BLaER1 treated with 17β-estradiol and CSF1 and Interleukin-3, amounts not matched to agents 10 nM and 100 nM (cell line): ENCODE data around the gene PTPRT.

Experiments used
- H3K27ac ChIP-seq, 11 experiments: shearing (Covaris generic); formaldehyde crosslinking; 2 replicates each; pipeline ENCODE4 v1.8.1; 2022
- H3K27me3 ChIP-seq, 11 experiments: shearing (Covaris generic); formaldehyde crosslinking; 2 replicates each; pipeline ENCODE4 v1.8.1; 2022
- H3K36me3 ChIP-seq, 11 experiments: shearing (Covaris generic); formaldehyde crosslinking; 2 replicates each; pipeline ENCODE4 v1.8.1; 2022
- H3K4me1 ChIP-seq, 10 experiments: shearing (Covaris generic); formaldehyde crosslinking; 2 replicates each; pipeline ENCODE4 v1.8.1; 2022
- H3K4me2 ChIP-seq, 11 experiments: shearing (Covaris generic); formaldehyde crosslinking; 2 replicates each; pipeline ENCODE4 v1.8.1; 2022
- H3K4me3 ChIP-seq, 10 experiments: shearing (Covaris generic); formaldehyde crosslinking; 2 replicates each; pipeline ENCODE4 v1.8.1; 2022
- H3K9ac ChIP-seq, 11 experiments: shearing (Covaris generic); formaldehyde crosslinking; 2 replicates each; pipeline ENCODE4 v1.8.1; 2022
- H3K9me3 ChIP-seq, 11 experiments: shearing (Covaris generic); formaldehyde crosslinking; replicated peaks in 1 of 11; 2 replicates each; pipeline ENCODE4 v1.8.1; 2022
- H4K20me1 ChIP-seq, 11 experiments: shearing (Covaris generic); formaldehyde crosslinking; 2 replicates each; pipeline ENCODE4 v1.8.1; 2022
- Cebpa-rat ChIP-seq, 11 experiments: shearing (Covaris generic); IDR thresholded peaks; 2 replicates each; pipeline ENCODE4 v1.8.1; 2022

PTPRT gene

GRCh38 chr20:42368910-42369309 lies 820.8 kb downstream of the PTPRT start:
- no peaks in the 10 kb centered on the region for H3K36me3 ChIP-seq
- no peak overlapping the region for H3K9ac ChIP-seq
- H3K4me1 ChIP-seq, result peaks cover 0 to 51% (median 44%) of the 10 kb centered on the region in 10 experiments; a peak in 19 of 20 replicates
- H3K4me2 ChIP-seq, result peak overlapping the region in 8 of 11 experiments; percentile 54 to 77 (median 61); a peak in 15 of 22 replicates
- no peak overlapping the region for H3K27ac ChIP-seq
- no peak overlapping the region for H3K4me3 ChIP-seq
- H4K20me1 ChIP-seq, result no peaks in the 10 kb centered on the region
- H3K27me3 ChIP-seq, result peaks cover 0 to 10% (median 0%) of the 10 kb centered on the region in 11 experiments; a peak in 4 of 22 replicates
- H3K9me3 ChIP-seq, result no peaks in the 10 kb centered on the region
- no peak for TF ChIP-seq Cebpa-rat (IDR thresholded peaks at IDR 0.05)

GRCh38 chr20:42366626-42367025 lies 823.1 kb downstream of the PTPRT start:
- peaks cover 0 to 10% (median 0%) of the 10 kb centered on the region in 11 experiments; a peak in 4 of 22 replicates for H3K27me3 ChIP-seq
- H3K4me1 ChIP-seq, result peaks cover 0 to 52% (median 44%) of the 10 kb centered on the region in 10 experiments; a peak in 19 of 20 replicates
- H3K4me3 ChIP-seq, result no peak overlapping the region
- no peaks in the 10 kb centered on the region for H3K36me3 ChIP-seq
- H3K9me3 ChIP-seq, result no peaks in the 10 kb centered on the region
- no peak overlapping the region for H3K9ac ChIP-seq
- peak in 2 of 11 experiments; percentile 56 to 78; a peak in 2 of 22 replicates for TF ChIP-seq Cebpa-rat (IDR thresholded peaks at IDR 0.05)
- H4K20me1 ChIP-seq, result no peaks in the 10 kb centered on the region
- H3K27ac ChIP-seq, result 0 out of 22 replicates have a peak overlapping the region, but pooled peaks of 1 of the 11 experiments have one; percentile 23
- peak overlapping the region; percentile 4 to 77 (median 65); a peak in 21 of 22 replicates for H3K4me2 ChIP-seq

- no peaks in the 10 kb centered on the region for H4K20me1 ChIP-seq
- no peaks in the 10 kb centered on the region for H3K36me3 ChIP-seq
- peaks cover 0 to 46% (median 36%) of the 10 kb centered on the region in 10 experiments; a peak in 19 of 20 replicates for H3K4me1 ChIP-seq
- no peak overlapping the region for H3K27ac ChIP-seq
- H3K4me2 ChIP-seq, result no peak overlapping the region
- H3K27me3 ChIP-seq, result peaks cover 0 to 10% (median 0%) of the 10 kb centered on the region in 11 experiments; a peak in 4 of 22 replicates
- no peak overlapping the region for H3K9ac ChIP-seq
- no peak overlapping the region for H3K4me3 ChIP-seq
- TF ChIP-seq Cebpa-rat (IDR thresholded peaks at IDR 0.05), result no peak
- no peaks in the 10 kb centered on the region for H3K9me3 ChIP-seq
Observed at GRCh38 chr20:42364446-42364845, 825.3 kb downstream of the PTPRT start.

- Histone ChIP-seq H3K27me3 (no peaks in the 10 kb centered on the region), H3K9me3 (no peaks in the 10 kb centered on the region), H3K27ac (no peak overlapping the region), H3K4me2 (peak overlapping the region in 3 of 11 experiments; percentile 8 to 39 (median 18); a peak in 2 of 22 replicates), H3K4me1 (peaks cover 0 to 17% (median 12%) of the 10 kb centered on the region in 10 experiments; a peak in 19 of 20 replicates), H3K4me3 (no peak overlapping the region), H3K9ac (no peak overlapping the region), H3K36me3 (no peaks in the 10 kb centered on the region), H4K20me1 (no peaks in the 10 kb centered on the region)
- TF ChIP-seq Cebpa-rat (IDR thresholded peaks at IDR 0.05), result no peak
Observed at GRCh38 chr20:42361402-42361970, 828.2 kb downstream of the PTPRT start.

GRCh38 chr20:42360621-42361020 lies 829.1 kb downstream of the PTPRT start:
- TF ChIP-seq Cebpa-rat (IDR thresholded peaks at IDR 0.05), result no peak
- H3K36me3 ChIP-seq, result no peaks in the 10 kb centered on the region
- H3K4me1 ChIP-seq, result peaks cover 0 to 10% (median 4%) of the 10 kb centered on the region in 10 experiments; a peak in 9 of 20 replicates
- no peak overlapping the region for H3K4me3 ChIP-seq
- no peak overlapping the region for H3K9ac ChIP-seq
- H3K9me3 ChIP-seq, result no peaks in the 10 kb centered on the region
- no peak overlapping the region; a peak in 1 of 22 replicates for H3K4me2 ChIP-seq
- no peaks in the 10 kb centered on the region; a peak in 1 of 22 replicates for H4K20me1 ChIP-seq
- H3K27me3 ChIP-seq, result no peaks in the 10 kb centered on the region
- no peak overlapping the region for H3K27ac ChIP-seq

- H3K9ac ChIP-seq, result no peak overlapping the region
- H3K4me2 ChIP-seq, result no peak overlapping the region
- H3K4me1 ChIP-seq, result peaks cover 0 to 10% (median 4%) of the 10 kb centered on the region in 10 experiments; a peak in 8 of 20 replicates
- H3K9me3 ChIP-seq, result no peaks in the 10 kb centered on the region
- no peaks in the 10 kb centered on the region for H3K27me3 ChIP-seq
- no peak overlapping the region for H3K4me3 ChIP-seq
- H3K27ac ChIP-seq, result no peak overlapping the region
- H3K36me3 ChIP-seq, result no peaks in the 10 kb centered on the region
- TF ChIP-seq Cebpa-rat (IDR thresholded peaks at IDR 0.05), result no peak
- H4K20me1 ChIP-seq, result no peaks in the 10 kb centered on the region; a peak in 1 of 22 replicates
Observed at GRCh38 chr20:42359617-42360016, 830.1 kb downstream of the PTPRT start.

- Histone ChIP-seq H3K4me2 (no peak overlapping the region), H3K4me1 (no peaks in the 10 kb centered on the region), H3K27ac (no peak overlapping the region), H3K4me3 (no peak overlapping the region), H3K9ac (no peak overlapping the region), H3K9me3 (no peaks in the 10 kb centered on the region), H3K27me3 (no peaks in the 10 kb centered on the region), H4K20me1 (no peaks in the 10 kb centered on the region; a peak in 1 of 22 replicates), H3K36me3 (no peaks in the 10 kb centered on the region)
- TF ChIP-seq Cebpa-rat (IDR thresholded peaks at IDR 0.05), result no peak
Observed at GRCh38 chr20:42352096-42352495, 837.6 kb downstream of the PTPRT start.

- H4K20me1 ChIP-seq, result no peaks in the 10 kb centered on the region; a peak in 2 of 22 replicates
- H3K27ac ChIP-seq, result no peak overlapping the region
- H3K4me3 ChIP-seq, result no peak overlapping the region
- no peak overlapping the region for H3K4me2 ChIP-seq
- H3K9ac ChIP-seq, result no peak overlapping the region
- H3K27me3 ChIP-seq, result no peaks in the 10 kb centered on the region
- H3K4me1 ChIP-seq, result no peaks in the 10 kb centered on the region
- TF ChIP-seq Cebpa-rat (IDR thresholded peaks at IDR 0.05), result no peak
- H3K9me3 ChIP-seq, result no peaks in the 10 kb centered on the region
- H3K36me3 ChIP-seq, result no peaks in the 10 kb centered on the region
Observed at GRCh38 chr20:42350521-42350920, 839.2 kb downstream of the PTPRT start.

- H3K9me3 ChIP-seq, result no peaks in the 10 kb centered on the region
- no peaks in the 10 kb centered on the region for H3K27me3 ChIP-seq
- H3K4me3 ChIP-seq, result no peak overlapping the region
- no peak overlapping the region for H3K4me2 ChIP-seq
- no peak overlapping the region for H3K27ac ChIP-seq
- no peaks in the 10 kb centered on the region for H3K4me1 ChIP-seq
- no peaks in the 10 kb centered on the region for H3K36me3 ChIP-seq
- no peak for TF ChIP-seq Cebpa-rat (IDR thresholded peaks at IDR 0.05)
- no peaks in the 10 kb centered on the region; a peak in 1 of 22 replicates for H4K20me1 ChIP-seq
- H3K9ac ChIP-seq, result no peak overlapping the region
Observed at GRCh38 chr20:42346189-42347170, 843.2 kb downstream of the PTPRT start.
